H1 (cell line): ENCODE results near the gene ARMC7. TPM values are rescaled to one million over a fixed set of nuclear protein-coding genes. Genes with fewer than 3 reads are reported as not detected.

Experiments
- ASH2L ChIP-seq: fragments of 200-600, 300-600 bp; sonication (generic); IDR thresholded peaks from one replicate; pipeline ENCODE4 v1.7.1; 2017; ENCODE audit warnings: low read length
- CEBPB ChIP-seq: IDR thresholded peaks from 2 replicates; pipeline ENCODE4 v1.6.1; 2012; ENCODE audit warnings: low read depth, low read length
- EGR1 ChIP-seq: IDR thresholded peaks from 2 replicates; pipeline ENCODE4 v1.6.1; 2011; ENCODE audit warnings: low read depth, low read length, borderline replicate concordance
- FOSL1 ChIP-seq: IDR thresholded peaks from 2 replicates; pipeline ENCODE4 v1.6.1; 2011; ENCODE audit warnings: mild to moderate bottlenecking, low read depth, low read length, moderate library complexity; ENCODE audit not compliant: insufficient read depth
- HDAC2 ChIP-seq, 2 experiments: fragments of 300-600 bp in 1 of 2; sonication (generic) in 1 of 2; IDR thresholded peaks; 2 replicates each; pipeline ENCODE4 v1.6.1; 2011 to 2012; ENCODE audit warnings: low read depth in 2 of 2, low read length in 2 of 2, mild to moderate bottlenecking in 2 of 2, moderate library complexity in 2 of 2, borderline replicate concordance in 1 of 2, inconsistent platforms in 1 of 2
- KDM1A ChIP-seq: fragments of 200-600, 300-600 bp; sonication (generic); IDR thresholded peaks from 2 replicates; pipeline ENCODE4 v1.7.1; 2016; ENCODE audit warnings: mild to moderate bottlenecking, low read length, borderline replicate concordance
- KDM5A ChIP-seq: fragments of 200-600 bp; IDR thresholded peaks from 2 replicates; pipeline ENCODE4 v1.7.1; 2012; ENCODE audit warnings: mild to moderate bottlenecking, low read length, inconsistent platforms, mixed read lengths
- SP2 ChIP-seq: IDR thresholded peaks from 2 replicates; pipeline ENCODE4 v1.6.1; 2012; ENCODE audit warnings: mild to moderate bottlenecking, low read length, inconsistent platforms
- YY1 ChIP-seq: IDR thresholded peaks from 2 replicates; pipeline ENCODE4 v1.6.1; 2011; ENCODE audit warnings: low read depth, mild to moderate bottlenecking, low read length
- polyA plus RNA-seq, 7 experiments: library from polyadenylated mRNA; depleted of rRNA in 3 of 7; stranded (reverse) in 5 of 7; unstranded in 2 of 7; fragments of >200 nt in 5 of 7; fragments of 200-250 nt in 2 of 7; gene quantifications; 1 replicate in 5 of 7; 2 replicates in 1 of 7; 4 replicates in 1 of 7; pipeline versions ENCODE4 v1.2.1 to v1.2.3, GENCODE V29; 2011 to 2013; ENCODE audit warnings: missing spikeins in 2 of 7, mixed read lengths in 2 of 7
- total RNA-seq: library from RNA; stranded (reverse); fragmentation: NEBNext Ultra II Directional; extraction: Animal tissue kit (Norgen Biotek cat#: 25700); gene quantifications from 2 replicates; pipeline ENCODE4 v1.2.1, GENCODE V29; 2021
- TF ChIP-seq, protein P1 (sequence below): IDR thresholded peaks from 2 replicates; pipeline ENCODE4 v1.6.1; 2011; ENCODE audit warnings: low read length, improper control_type of control experiment
- TF ChIP-seq, protein P2 (sequence below), 3 experiments: IDR thresholded peaks; 1 replicate in 2 of 3; 2 replicates in 1 of 3; pipeline versions ENCODE4 v1.5.1 to v1.6.1; 2011; ENCODE audit warnings: low read length in 3 of 3, mild to moderate bottlenecking in 3 of 3, inconsistent platforms in 2 of 3, low read depth in 1 of 3, moderate library complexity in 1 of 3; ENCODE audit not compliant: insufficient read depth in 1 of 3; ENCODE audit errors: control extremely low read depth in 1 of 3

The ARMC7 gene
- total and polyA plus RNA-seq, 2 of the 8 experiments (the other 6 are each of a cell fraction or from before 2014, with no cell fraction given): 9.8 to 13.6 TPM

DNA sequence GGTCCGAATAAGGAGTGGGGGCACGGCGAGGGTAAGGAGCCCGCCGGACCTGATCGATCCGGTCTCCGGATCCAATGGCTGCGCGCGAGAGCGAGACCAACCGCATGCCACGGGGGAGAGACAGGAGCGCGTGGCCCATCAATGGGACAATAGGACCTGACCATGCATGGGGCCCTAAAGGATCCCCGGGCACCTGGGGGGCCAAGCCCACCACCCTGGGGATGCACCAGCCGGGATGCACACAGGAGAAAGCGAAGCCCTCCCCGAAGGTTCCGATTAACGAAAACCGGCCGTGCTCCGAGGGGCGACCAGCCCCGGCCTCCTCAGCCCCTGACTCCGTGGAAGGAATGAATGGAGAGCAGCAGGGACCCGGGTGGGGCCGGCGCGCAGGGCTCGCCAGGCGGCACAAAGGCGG lies 44.0 kb downstream of the ARMC7 start (continued):
- 0 out of 2 replicates have a peak, but pooled peaks have one; percentile 29 for TF ChIP-seq YY1
- no peak for TF ChIP-seq KDM5A
- TF ChIP-seq, protein P1, sequence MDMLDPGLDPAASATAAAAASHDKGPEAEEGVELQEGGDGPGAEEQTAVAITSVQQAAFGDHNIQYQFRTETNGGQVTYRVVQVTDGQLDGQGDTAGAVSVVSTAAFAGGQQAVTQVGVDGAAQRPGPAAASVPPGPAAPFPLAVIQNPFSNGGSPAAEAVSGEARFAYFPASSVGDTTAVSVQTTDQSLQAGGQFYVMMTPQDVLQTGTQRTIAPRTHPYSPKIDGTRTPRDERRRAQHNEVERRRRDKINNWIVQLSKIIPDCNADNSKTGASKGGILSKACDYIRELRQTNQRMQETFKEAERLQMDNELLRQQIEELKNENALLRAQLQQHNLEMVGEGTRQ: no peak
- TF ChIP-seq, protein P2, sequence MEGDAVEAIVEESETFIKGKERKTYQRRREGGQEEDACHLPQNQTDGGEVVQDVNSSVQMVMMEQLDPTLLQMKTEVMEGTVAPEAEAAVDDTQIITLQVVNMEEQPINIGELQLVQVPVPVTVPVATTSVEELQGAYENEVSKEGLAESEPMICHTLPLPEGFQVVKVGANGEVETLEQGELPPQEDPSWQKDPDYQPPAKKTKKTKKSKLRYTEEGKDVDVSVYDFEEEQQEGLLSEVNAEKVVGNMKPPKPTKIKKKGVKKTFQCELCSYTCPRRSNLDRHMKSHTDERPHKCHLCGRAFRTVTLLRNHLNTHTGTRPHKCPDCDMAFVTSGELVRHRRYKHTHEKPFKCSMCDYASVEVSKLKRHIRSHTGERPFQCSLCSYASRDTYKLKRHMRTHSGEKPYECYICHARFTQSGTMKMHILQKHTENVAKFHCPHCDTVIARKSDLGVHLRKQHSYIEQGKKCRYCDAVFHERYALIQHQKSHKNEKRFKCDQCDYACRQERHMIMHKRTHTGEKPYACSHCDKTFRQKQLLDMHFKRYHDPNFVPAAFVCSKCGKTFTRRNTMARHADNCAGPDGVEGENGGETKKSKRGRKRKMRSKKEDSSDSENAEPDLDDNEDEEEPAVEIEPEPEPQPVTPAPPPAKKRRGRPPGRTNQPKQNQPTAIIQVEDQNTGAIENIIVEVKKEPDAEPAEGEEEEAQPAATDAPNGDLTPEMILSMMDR (IDR thresholded peaks at IDR 0.05; ENCODE audit: control extremely low read depth in 1 of 3, insufficient read depth in 1 of 3, low read depth in 1 of 3, low read length in 3 of 3): no peak
- no peak for TF ChIP-seq FOSL1
- peak in 1 of 2 experiments; percentile 17; a peak in 1 of 4 replicates for TF ChIP-seq HDAC2 (IDR thresholded peaks at IDR 0.05; ENCODE audit: borderline replicate concordance in 1 of 2, low read depth in 2 of 2, low read length in 2 of 2)
- TF ChIP-seq KDM1A: peak; percentile 10; the same call in 1 of the 2 replicates
- TF ChIP-seq EGR1: no peak
- no peak for TF ChIP-seq CEBPB
- no peak for TF ChIP-seq SP2
- TF ChIP-seq ASH2L: peak; percentile 52
